NB4 (cell line): ENCODE data around the gene CDK11A.

ENCODE experiments used
- CTCF ChIP-seq: IDR thresholded peaks from one replicate; pipeline ENCODE4 v1.5.1; 2012; ENCODE audit warnings: low read depth, low read length
- MYC ChIP-seq: IDR thresholded peaks from 2 replicates; pipeline ENCODE4 v1.6.1; 2011; ENCODE audit warnings: low read depth, low read length
- POLR2A ChIP-seq: IDR thresholded peaks from 2 replicates; pipeline ENCODE4 v1.6.1; 2011; ENCODE audit warnings: mild to moderate bottlenecking; ENCODE audit not compliant: insufficient read length; ENCODE audit errors: extremely low read depth
- TF ChIP-seq, protein P1 (sequence below): IDR thresholded peaks from 2 replicates; pipeline ENCODE4 v1.6.1; 2011; ENCODE audit warnings: low read depth, low read length

- TF ChIP-seq POLR2A (no peak), CTCF (no peak), MYC (no peak)
- TF ChIP-seq, protein P1, sequence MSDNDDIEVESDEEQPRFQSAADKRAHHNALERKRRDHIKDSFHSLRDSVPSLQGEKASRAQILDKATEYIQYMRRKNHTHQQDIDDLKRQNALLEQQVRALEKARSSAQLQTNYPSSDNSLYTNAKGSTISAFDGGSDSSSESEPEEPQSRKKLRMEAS = no peak
These were observed 53.3 kb downstream of the CDK11A start for GRCh38 chr1:1670866-1671265.
